K562 (cell line): ENCODE data around the gene MEFV. TPM values are rescaled to one million over a fixed set of nuclear protein-coding genes. Genes with fewer than 3 reads are reported as not detected.
A peak's percentile ranks its signal among the peaks of the same experiment; 100 is the strongest.

Experiments used
- ATAC-seq: fragments of 200-7000 bp; cut with Tn5 transposase; 3 replicates; pipeline ENCODE4 v1.9.1; 2020; ENCODE audit warnings: moderate library complexity
- BruUV-seq: library from RNA; stranded (reverse); fragments of 400-500 nt; replicated peaks from 2 replicates; lab custom pipeline; 2021; lab: Mats Ljungman, UMichigan
- CTCF ChIA-PET: fragments of 300-600 bp; formaldehyde crosslinking; extraction: SDS; loops from one replicate; lab custom pipeline; 2021; ENCODE audit warnings: low intra/inter-chr PET ratio; lab: Yijun Ruan, JAX
- POLR2A ChIA-PET: fragments of 300-600, 350-650 bp; sonication (Branson Sonifier 250); formaldehyde crosslinking; extraction: SDS; loops from one replicate; lab custom pipeline; 2021; ENCODE audit warnings: antibody characterized with exemption, inconsistent platforms; lab: Yijun Ruan, JAX
- DNase-seq, 4 experiments: peaks; one replicate each; pipeline versions ENCODE4 v3.0.0 to v3.0.0-alpha.2; 2011 to 2018; ENCODE audit warnings: low spot score in 3 of 4, mixed read lengths in 3 of 4; ENCODE audit errors: extremely low read depth in 1 of 4
- FAIRE-seq: peaks from 2 replicates; lab custom pipeline; 2011; peaks lifted over from hg19 to GRCh38; lab: Jason Lieb, UNC
- H2AFZ ChIP-seq: 2 replicates; pipeline ENCODE4 v1.6.0; 2011; ENCODE audit warnings: low read depth, low read length, control low read depth, inconsistent platforms
- H3K27ac ChIP-seq: fragments of 200-600 bp; 3 replicates; pipeline ENCODE4 v1.8.0; 2011; ENCODE audit warnings: low read depth, mild to moderate bottlenecking, control low read depth, inconsistent platforms, low read length, moderate library complexity, mixed read lengths; ENCODE audit errors: extremely low read depth
- H3K27me3 ChIP-seq, 2 experiments: fragments of 300-600 bp in 1 of 2; 2 replicates in 1 of 2; 3 replicates in 1 of 2; pipeline versions ENCODE4 v1.6.0 to v1.8.0; 2011; ENCODE audit warnings: inconsistent platforms in 2 of 2, low read length in 2 of 2, mild to moderate bottlenecking in 1 of 2, mixed read lengths in 1 of 2, moderate library complexity in 1 of 2; ENCODE audit not compliant: control insufficient read depth in 2 of 2, insufficient read depth in 2 of 2
- H3K36me3 ChIP-seq: fragments of 300-600 bp; 3 replicates; pipeline ENCODE4 v1.8.0; 2011; ENCODE audit warnings: mild to moderate bottlenecking, low read length, inconsistent platforms; ENCODE audit not compliant: control insufficient read depth, insufficient read depth
- H3K4me1 ChIP-seq, 2 experiments: fragments of 200-600 bp in 1 of 2; replicated peaks in 1 of 2; 2 replicates in 1 of 2; 3 replicates in 1 of 2; pipeline versions ENCODE4 v1.5.1 to v1.8.0; 2011; ENCODE audit warnings: inconsistent platforms in 2 of 2, low read length in 2 of 2, mild to moderate bottlenecking in 1 of 2, mixed read lengths in 1 of 2, moderate library complexity in 1 of 2; ENCODE audit not compliant: control insufficient read depth in 2 of 2, insufficient read depth in 2 of 2
- H3K4me2 ChIP-seq: 2 replicates; pipeline ENCODE4 v1.6.1; 2011; ENCODE audit warnings: low read length, control low read depth, inconsistent platforms, mixed read lengths; ENCODE audit not compliant: insufficient read depth
- H3K4me3 ChIP-seq: fragments of 200-600 bp; sonication (generic), shearing (Covaris generic); 2 replicates; pipeline ENCODE4 v1.5.1; 2016; ENCODE audit warnings: control low read depth, inconsistent platforms
- H3K79me2 ChIP-seq: fragments of 200-600 bp; 3 replicates; pipeline ENCODE4 v1.8.0; 2011; ENCODE audit warnings: low read length, inconsistent platforms; ENCODE audit not compliant: control insufficient read depth, insufficient read depth
- H3K9ac ChIP-seq, 2 experiments: 2 replicates each; pipeline versions ENCODE4 v1.6.0 to v1.6.1; 2011; ENCODE audit warnings: low read depth in 2 of 2, low read length in 2 of 2, control low read depth in 1 of 2, inconsistent platforms in 1 of 2, mild to moderate bottlenecking in 1 of 2, mixed read lengths in 1 of 2; ENCODE audit not compliant: insufficient read depth in 1 of 2
- H3K9me1 ChIP-seq: one replicate; pipeline ENCODE4 v1.6.0; 2011; ENCODE audit warnings: inconsistent platforms, mild to moderate bottlenecking, low read length, moderate library complexity; ENCODE audit not compliant: control insufficient read depth, insufficient read depth
- H3K9me3 ChIP-seq: replicated peaks from 2 replicates; pipeline ENCODE4 v1.5.1; 2011; ENCODE audit warnings: low read depth, low read length, inconsistent platforms; ENCODE audit not compliant: control insufficient read depth, insufficient read depth
- H4K20me1 ChIP-seq: replicated peaks from 2 replicates; pipeline ENCODE4 v1.6.1; 2011; ENCODE audit warnings: low read length, inconsistent platforms, mixed read lengths; ENCODE audit not compliant: control insufficient read depth, insufficient read depth
- BRD4 ChIP-seq: fragments of 200-600 bp; sonication (generic); IDR thresholded peaks from 2 replicates; pipeline ENCODE4 v1.6.1; 2017; ENCODE audit warnings: inconsistent platforms
- DNMT1 ChIP-seq: fragments of 450-650 bp; IDR thresholded peaks from 2 replicates; pipeline ENCODE4 v1.6.1; 2016; ENCODE audit warnings: antibody characterized with exemption, mild to moderate bottlenecking
- ESRRB ChIP-seq: fragments of 250-450 bp; sonication (Bioruptor Pico); IDR thresholded peaks from 2 replicates; pipeline ENCODE4 v1.5.0; 2020; ENCODE audit warnings: mild to moderate bottlenecking, moderate library complexity, borderline replicate concordance
- FOXK2 ChIP-seq, 2 experiments: fragments of 450-650 bp; IDR thresholded peaks in 1 of 2; conservative IDR thresholded peaks in 1 of 2; 2 replicates each; pipeline ENCODE4 v1.6.1; 2016; ENCODE audit warnings: low read depth in 2 of 2, mild to moderate bottlenecking in 1 of 2
- MTA2 ChIP-seq: fragments of 450-650 bp; IDR thresholded peaks from 2 replicates; pipeline ENCODE4 v1.6.1; 2016; ENCODE audit warnings: low read depth
- NR1H2 ChIP-seq: sonication (generic); formaldehyde crosslinking; IDR thresholded peaks from 2 replicates; pipeline ENCODE4 v1.4.0; 2020; ENCODE audit warnings: mild to moderate bottlenecking, missing genetic modification reagents
- NR4A1 ChIP-seq, 2 experiments: fragments of 250-450 bp in 1 of 2; fragments of 450-650 bp in 1 of 2; sonication (Bioruptor Pico) in 1 of 2; IDR thresholded peaks; 2 replicates each; pipeline versions ENCODE4 v1.4.0 to v1.6.1; 2016 to 2020; ENCODE audit warnings: mild to moderate bottlenecking in 2 of 2, missing compliant biosample characterization in 1 of 2, missing genetic modification characterization in 1 of 2, moderate library complexity in 1 of 2
- SIN3A ChIP-seq, 2 experiments: fragments of 150-350 bp in 1 of 2; IDR thresholded peaks; 2 replicates each; pipeline ENCODE4 v1.6.1; 2011 to 2016; ENCODE audit warnings: borderline replicate concordance in 2 of 2, low read depth in 2 of 2, low read length in 2 of 2, mild to moderate bottlenecking in 2 of 2, moderate library complexity in 2 of 2; ENCODE audit not compliant: control insufficient read depth in 1 of 2
- ZNF212 ChIP-seq: fragments of 450-650 bp; formaldehyde crosslinking; IDR thresholded peaks from 2 replicates; pipeline ENCODE4 v1.4.0; 2020; ENCODE audit warnings: mild to moderate bottlenecking
- ZNF449 ChIP-seq: fragments of 250-450 bp; sonication (Bioruptor Pico); IDR thresholded peaks from 2 replicates; pipeline ENCODE4 v1.8.0; 2022; ENCODE audit warnings: moderate library complexity, mild to moderate bottlenecking, inconsistent platforms
- WGBS: fragments of 100-300 bp; shearing (Covaris generic); methylation state at CpG from one replicate; pipeline ENCODE4 v1.1.6; 2016; ENCODE audit warnings: low coverage, mixed read lengths; ENCODE audit not compliant: insufficient coverage; ENCODE audit errors: missing lambda C conversion rate; 5-methylcytosine and 5-hydroxymethylcytosine counted together
- in situ Hi-C: fragments of 300-500 bp; cut with MboI; formaldehyde crosslinking; loops from 4 replicates; pipeline ENCODE4 v1.15.0; 2018; ENCODE audit warnings: inconsistent platforms, mixed read lengths
- intact Hi-C: fragments of 100-400 bp; cut with micrococcal nuclease; formaldehyde crosslinking; loops from 2 replicates; pipeline ENCODE4 v1.14.2; 2022
- polyA plus RNA-seq, 8 experiments: library from polyadenylated mRNA; depleted of rRNA in 4 of 8; stranded (reverse) in 5 of 8; unstranded in 3 of 8; fragments of >200 nt; fragmentation: Nextera tagmentation in 2 of 8; fragmentation: Illumina TruSeq in 1 of 8; extraction: Ambion mirVana in 2 of 8; extraction: Trizol in 1 of 8; gene quantifications; 2 replicates each; pipeline versions ENCODE4 v1.2.1 to v1.2.3, GENCODE V29; 2011 to 2014; ENCODE audit warnings: inconsistent platforms in 1 of 8, missing spikeins in 1 of 8
- total RNA-seq, 7 experiments: library from RNA; depleted of rRNA in 6 of 7; stranded (reverse); fragments of >200 nt in 6 of 7; fragmentation: Illumina TruSeq in 2 of 7; extraction: Trizol in 2 of 7; gene quantifications; 2 replicates each; pipeline versions ENCODE4 v1.2.1 to v1.2.3, GENCODE V29; 2011 to 2021; ENCODE audit warnings: low replicate concordance in 1 of 7

Gene MEFV
- total and polyA plus RNA-seq, 9 of the 15 experiments (the other 6 are each of a cell fraction or from before 2014, with no cell fraction given), result 0.14 TPM; not detected in 8

DNA sequence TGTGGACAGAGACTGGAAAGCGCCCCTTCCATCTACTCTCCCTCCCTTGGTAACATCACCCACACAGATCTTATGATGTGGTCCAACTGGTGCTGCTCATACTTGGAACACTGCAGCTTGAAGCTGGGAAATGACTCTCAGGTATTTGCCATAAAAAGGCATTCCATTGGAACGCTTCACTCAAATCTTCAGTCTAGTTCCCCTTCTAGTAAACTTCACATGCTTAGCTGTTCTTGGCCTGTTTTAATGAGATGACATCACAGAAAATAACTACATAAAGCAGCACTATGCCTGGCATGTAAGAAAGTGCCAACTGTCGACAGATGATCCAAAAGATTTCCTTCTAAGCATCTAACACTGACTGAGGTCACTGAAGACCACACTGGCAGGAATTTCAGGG lies 36.2 kb upstream of the MEFV start:
- 100% methylated on average over 3 of the region's 3 CpGs for WGBS
- no peak overlapping the region for H3K9ac ChIP-seq
- BruUV-seq, result no TSS peak
- no peaks in the 10 kb centered on the region for H4K20me1 ChIP-seq
- no peaks in the 10 kb centered on the region for H3K4me1 ChIP-seq
- H3K9me1 ChIP-seq, result no peaks in the 10 kb centered on the region
- DNase-seq (no peak), ATAC-seq (no peak), FAIRE-seq (peak; percentile 46)
- peaks cover 42% of the 10 kb centered on the region for H3K9me3 ChIP-seq
- CTCF ChIA-PET, result no interaction called here
- no peak overlapping the region for H3K4me3 ChIP-seq
- intact Hi-C loops (no loop called here), in situ Hi-C loops (no loop called here)
- no peak for TF ChIP-seq ZNF449 (CRISPR knock-in tag)
- no peak for TF ChIP-seq SIN3A (IDR thresholded peaks at IDR 0.05; ENCODE audit: borderline replicate concordance in 2 of 2, control insufficient read depth in 1 of 2, low read depth in 2 of 2, low read length in 2 of 2)
- TF ChIP-seq ESRRB (CRISPR knock-in tag), result no peak
- TF ChIP-seq NR4A1 (CRISPR knock-in tag; IDR thresholded peaks at IDR 0.05), result no peak
- no peak for TF ChIP-seq NR4A1 (tag; IDR thresholded peaks at IDR 0.05)
- TF ChIP-seq MTA2, result no peak
- no peak for TF ChIP-seq NR1H2 (CRISPR knock-in tag)
- TF ChIP-seq BRD4, result no peak
- no peak for TF ChIP-seq FOXK2 (conservative IDR thresholded peaks at IDR 0.05 in 1 of 2, IDR thresholded peaks at IDR 0.05 in 1 of 2; ENCODE audit: low read depth in 2 of 2)
- TF ChIP-seq DNMT1, result no peak
- TF ChIP-seq ZNF212 (CRISPR knock-in tag), result no peak
- H2AFZ ChIP-seq, result no peak overlapping the region
- H3K27me3 ChIP-seq, result no peaks in the 10 kb centered on the region
- peaks cover 45% of the 10 kb centered on the region for H3K36me3 ChIP-seq
- H3K79me2 ChIP-seq, result no peaks in the 10 kb centered on the region
- POLR2A ChIA-PET, result interaction anchor here (1.6 kb wide), 1 partner anchor 10 kb away, joined by 3 read pairs; the partner anchor contains the start of gene ZNF263
- no peak overlapping the region for H3K27ac ChIP-seq
- H3K4me2 ChIP-seq, result no peak overlapping the region
